ENCODE results near the gene GALNT17. TPM values are rescaled to one million over a fixed set of nuclear protein-coding genes. Genes with fewer than 3 reads are reported as not detected.

Gene GALNT17
- total RNA-seq, 1 donor from 2014 or later, result 95.3 TPM

GRCh38 chr7:71661671-71662224 lies 529.8 kb downstream of the GALNT17 start:
- intact Hi-C loops (cut with micrococcal nuclease), result no loop called here
- peak; percentile 70 for DNase-seq

GRCh38 chr7:71665716-71666115 lies 533.8 kb downstream of the GALNT17 start:
- Histone ChIP-seq H3K4me3 (no peak overlapping the region), H3K4me1 (peaks cover 14% of the 10 kb centered on the region), H3K9me3 (replicated peaks) (peaks cover 11% of the 10 kb centered on the region), H3K27me3 (ENCODE audit: low read depth) (no peaks in the 10 kb centered on the region), H3K27ac (replicated peaks) (no peak overlapping the region), H3K36me3 (no peaks in the 10 kb centered on the region)
- intact Hi-C loops (cut with micrococcal nuclease), result no loop called here
- no peak for TF ChIP-seq CTCF (IDR thresholded peaks at IDR 0.05; ENCODE audit: borderline replicate concordance)
- DNase-seq, result no peak

More at GRCh38 chr7:71661671-71662224, 529.8 kb downstream of the GALNT17 start:
- no peak for TF ChIP-seq CTCF (IDR thresholded peaks at IDR 0.05; ENCODE audit: borderline replicate concordance)
- H3K4me1 ChIP-seq, result peaks cover 33% of the 10 kb centered on the region
- H3K36me3 ChIP-seq, result no peaks in the 10 kb centered on the region
- no peak overlapping the region for H3K4me3 ChIP-seq
- no peaks in the 10 kb centered on the region for H3K27me3 ChIP-seq (ENCODE audit: low read depth)
- H3K27ac ChIP-seq (replicated peaks), result peak overlapping the region; percentile 66
- H3K9me3 ChIP-seq (replicated peaks), result peaks cover 11% of the 10 kb centered on the region

- no peaks in the 10 kb centered on the region for H3K27me3 ChIP-seq (ENCODE audit: low read depth)
- no peak for DNase-seq
- no peak overlapping the region for H3K27ac ChIP-seq (replicated peaks)
- no peak for TF ChIP-seq CTCF (IDR thresholded peaks at IDR 0.05; ENCODE audit: borderline replicate concordance)
- H3K4me1 ChIP-seq, result no peaks in the 10 kb centered on the region
- H3K36me3 ChIP-seq, result no peaks in the 10 kb centered on the region
- intact Hi-C loops (cut with micrococcal nuclease), result no loop called here
- H3K9me3 ChIP-seq (replicated peaks), result peaks cover 11% of the 10 kb centered on the region
- no peak overlapping the region for H3K4me3 ChIP-seq
Measured at GRCh38 chr7:71668572-71668971, 536.6 kb downstream of the GALNT17 start.

GRCh38 chr7:71679480-71679879 lies 547.5 kb downstream of the GALNT17 start:
- no peaks in the 10 kb centered on the region for H3K4me1 ChIP-seq
- no peak overlapping the region for H3K27ac ChIP-seq (replicated peaks)
- intact Hi-C loops (cut with micrococcal nuclease), result no loop called here
- DNase-seq, result no peak
- TF ChIP-seq CTCF (IDR thresholded peaks at IDR 0.05; ENCODE audit: borderline replicate concordance), result no peak
- no peak overlapping the region for H3K4me3 ChIP-seq
- H3K27me3 ChIP-seq (ENCODE audit: low read depth), result no peaks in the 10 kb centered on the region
- peaks cover 4% of the 10 kb centered on the region for H3K36me3 ChIP-seq
- no peaks in the 10 kb centered on the region for H3K9me3 ChIP-seq (replicated peaks)

- DNase-seq, result no peak
- Histone ChIP-seq H3K4me3 (no peak overlapping the region), H3K27ac (replicated peaks) (no peak overlapping the region), H3K4me1 (no peaks in the 10 kb centered on the region), H3K9me3 (replicated peaks) (no peaks in the 10 kb centered on the region), H3K27me3 (ENCODE audit: low read depth) (no peaks in the 10 kb centered on the region), H3K36me3 (peaks cover 1% of the 10 kb centered on the region)
- no peak for TF ChIP-seq CTCF (IDR thresholded peaks at IDR 0.05; ENCODE audit: borderline replicate concordance)
- intact Hi-C loops (cut with micrococcal nuclease), result no loop called here
Measured at GRCh38 chr7:71682181-71682580, 550.2 kb downstream of the GALNT17 start.
